NCI-H446 (cell line): ENCODE data around the gene NCOA6.

Experiments
- DNase-seq, 2 experiments: peaks; one replicate each; lab custom pipeline; 2025; lab: John Stamatoyannopoulos, UW

Gene NCOA6

DNA sequence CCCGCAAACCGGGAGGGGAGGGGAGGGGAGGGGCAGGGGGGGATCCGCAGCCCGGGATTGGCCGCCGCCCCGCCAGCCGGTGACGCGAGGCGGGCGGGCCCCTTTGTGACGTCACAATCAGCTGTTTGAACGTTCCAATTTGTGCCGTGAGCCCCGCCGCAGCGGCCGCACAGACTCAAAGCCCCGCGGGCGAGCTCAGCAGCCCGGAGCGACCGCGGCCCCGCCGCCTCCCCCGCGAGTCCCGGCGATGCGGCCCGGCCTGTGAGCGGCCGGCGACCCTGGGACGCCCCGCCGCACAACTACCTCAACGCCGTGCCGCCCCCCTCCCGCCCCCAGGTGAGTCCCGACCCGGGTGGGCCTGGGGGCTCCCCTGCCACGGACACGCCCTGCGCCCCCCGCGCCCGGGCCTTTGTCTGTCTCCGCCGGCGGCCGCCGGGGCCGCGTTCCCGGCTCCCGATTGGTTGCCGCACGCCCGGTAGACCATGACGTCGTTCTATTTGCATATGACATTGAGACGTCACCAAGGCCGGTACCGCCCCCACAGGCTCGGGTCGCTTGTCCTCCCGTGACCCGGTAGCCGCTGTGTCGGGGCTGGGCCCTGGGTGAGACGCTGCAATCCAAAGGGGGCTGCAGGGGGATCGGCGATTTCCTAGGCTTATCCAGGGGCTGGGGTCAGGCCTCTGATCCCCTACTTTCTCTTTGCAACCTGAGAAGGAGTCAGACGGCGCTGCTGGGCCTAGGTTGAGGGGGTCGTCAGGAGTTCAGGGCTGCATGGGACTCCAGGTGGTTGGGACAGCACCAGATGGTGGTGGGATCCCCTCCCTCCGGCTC is 121.1 kb downstream of the NCOA6 start, which contains the start of gene TP53INP2:
TSS of gene TP53INP2 (plus strand) at position 168 of the 831 bp plus-strand sequence. CDS start 4,396 bp downstream, outside the sequence.
- DNase-seq, result peak; percentile 91 to 96

DNA sequence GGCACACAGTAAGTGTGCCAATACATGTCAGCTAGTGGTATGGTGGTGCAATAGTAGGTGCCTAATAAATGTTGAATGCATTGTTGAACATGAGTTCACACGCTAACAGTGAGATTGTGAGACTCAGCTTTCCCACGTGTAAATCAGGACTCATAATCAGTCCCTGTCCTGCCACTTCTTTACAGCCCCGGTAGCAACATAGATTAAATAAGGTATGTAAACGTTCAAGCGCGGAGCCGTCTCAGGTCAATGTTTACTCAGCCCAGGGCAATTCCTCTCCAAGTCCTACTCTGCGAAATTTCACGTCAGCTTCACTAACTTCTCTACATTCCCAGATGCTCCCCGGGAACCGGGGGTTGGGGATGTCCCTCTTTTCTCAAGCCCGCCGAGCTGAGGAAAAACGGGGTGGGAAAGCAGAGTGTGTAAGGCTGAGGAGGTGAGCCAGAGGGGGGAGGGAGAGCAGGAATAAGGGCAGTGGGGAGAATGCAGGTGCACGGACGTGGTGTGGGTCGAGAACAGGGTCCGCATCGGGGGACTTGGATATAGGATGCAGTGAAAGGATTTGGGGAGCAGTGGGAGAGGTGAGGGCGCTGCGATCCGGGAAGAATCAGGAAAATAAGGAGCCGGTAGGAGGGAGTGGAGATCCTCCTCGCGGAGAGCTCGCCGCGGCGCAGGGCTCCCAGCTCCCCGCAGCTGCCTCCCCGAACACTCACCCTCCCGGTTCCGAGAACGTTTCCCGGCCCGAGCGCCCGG is 121.9 kb downstream of the NCOA6 start:
- DNase-seq, result no peak

DNA sequence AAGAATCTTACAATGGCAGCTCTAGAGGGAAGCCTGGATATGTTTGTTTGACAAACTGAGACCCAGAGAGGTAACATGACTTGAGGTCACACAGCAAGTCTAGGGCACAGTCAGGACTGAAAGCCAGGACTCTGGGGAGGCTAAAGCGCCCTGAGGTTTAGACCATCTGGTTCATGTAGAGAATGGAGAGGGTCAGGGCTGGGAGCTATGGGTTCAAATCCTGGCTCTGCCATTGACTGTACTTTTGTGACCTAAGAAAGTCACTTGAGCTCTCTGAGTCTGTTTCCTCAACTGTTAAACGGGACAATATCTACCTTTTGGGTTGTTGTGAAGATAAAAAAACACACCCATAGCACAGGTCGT is 122.4 kb downstream of the NCOA6 start:
- DNase-seq, result no peak

DNA sequence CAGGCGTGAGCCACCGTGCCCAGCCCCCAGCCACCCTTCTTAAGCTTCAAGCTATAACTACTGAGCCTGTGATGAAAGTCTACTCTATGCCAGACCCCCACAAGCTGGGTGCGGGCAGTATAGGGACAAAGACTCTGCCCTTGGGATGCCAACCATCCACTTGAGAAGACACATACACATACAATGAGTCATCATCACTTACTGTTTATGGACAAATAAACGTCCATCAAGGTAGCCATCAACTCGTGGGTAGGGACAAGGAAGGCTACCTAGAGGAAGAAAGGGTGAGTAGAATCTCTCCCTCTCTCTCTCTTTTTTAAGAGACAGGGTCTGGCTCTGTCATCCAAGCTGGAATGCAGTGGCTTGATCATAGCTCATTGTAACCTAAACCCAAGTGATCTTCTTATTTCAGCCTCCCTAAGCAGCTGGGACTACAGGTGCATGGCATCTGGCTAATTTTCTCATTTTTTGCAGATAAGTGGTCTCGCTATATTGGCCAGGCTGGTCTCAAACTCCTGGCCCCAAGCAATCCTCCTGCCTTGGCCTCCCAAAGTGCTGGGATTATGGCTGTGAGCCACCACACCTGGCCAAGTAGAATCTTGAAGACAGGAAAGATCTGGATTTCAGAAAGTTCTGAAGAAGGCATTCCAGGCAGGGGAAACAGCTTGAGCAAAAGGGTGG is 123.9 kb downstream of the NCOA6 start:
- DNase-seq, result no peak

DNA sequence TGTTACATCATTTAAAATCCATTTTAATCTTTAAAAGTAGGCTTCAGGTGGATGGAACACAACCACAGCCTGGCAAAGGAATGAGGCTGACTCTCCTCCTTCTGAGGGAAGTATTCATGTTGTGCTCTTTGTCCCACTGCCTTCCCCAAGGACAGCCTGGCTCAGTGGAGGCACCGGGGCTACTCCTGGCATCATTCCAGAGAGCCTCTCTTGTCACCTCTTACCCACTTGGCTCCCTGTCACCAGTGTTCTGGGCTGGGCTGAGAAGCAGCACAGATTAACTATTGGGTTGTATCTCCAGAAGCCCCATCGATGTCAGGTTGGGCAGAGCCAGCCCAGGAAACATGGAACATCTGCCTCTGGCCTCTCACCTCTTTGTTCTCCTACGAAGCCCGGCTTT is 132.0 kb downstream of the NCOA6 start:
- no peak for DNase-seq

DNA sequence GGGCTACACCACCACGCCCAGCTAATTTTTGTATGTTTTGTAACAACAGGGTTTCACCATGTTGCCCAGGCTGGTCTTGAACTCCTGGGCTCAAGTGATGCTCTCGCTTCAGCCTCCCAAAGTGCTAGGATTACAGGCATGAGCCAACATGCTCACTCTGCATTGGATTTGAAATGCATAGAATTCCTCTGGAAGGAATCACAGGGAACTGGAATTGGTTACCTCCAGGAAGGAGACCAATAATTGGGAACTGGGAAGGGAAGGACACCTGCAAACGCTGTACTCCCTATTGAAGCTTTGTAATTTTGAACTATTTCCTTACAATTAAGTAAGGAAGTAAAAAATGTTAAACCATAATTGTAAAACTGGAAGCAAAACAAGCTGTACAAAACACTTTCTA is 133.6 kb downstream of the NCOA6 start:
- DNase-seq, result no peak

DNA sequence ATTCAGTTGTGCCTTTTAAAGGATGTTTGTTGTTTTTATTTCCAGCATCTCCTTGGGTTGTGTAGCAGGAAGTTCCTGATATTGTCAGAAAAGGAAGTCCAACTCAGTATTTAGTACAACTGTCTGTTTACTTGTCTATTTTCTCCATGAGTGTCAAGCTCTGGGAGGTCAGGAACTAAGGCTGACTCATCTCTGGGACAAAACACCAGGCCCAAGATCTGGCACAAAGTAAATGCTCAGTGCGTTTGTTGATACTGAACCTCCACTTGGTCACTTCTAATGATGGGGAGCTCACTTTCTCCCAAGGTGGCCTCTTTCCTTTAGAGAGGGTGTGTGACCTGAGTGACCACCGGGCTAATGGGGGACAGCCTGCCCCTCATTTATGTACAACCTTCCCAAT is 136.0 kb downstream of the NCOA6 start:
- no peak for DNase-seq

DNA sequence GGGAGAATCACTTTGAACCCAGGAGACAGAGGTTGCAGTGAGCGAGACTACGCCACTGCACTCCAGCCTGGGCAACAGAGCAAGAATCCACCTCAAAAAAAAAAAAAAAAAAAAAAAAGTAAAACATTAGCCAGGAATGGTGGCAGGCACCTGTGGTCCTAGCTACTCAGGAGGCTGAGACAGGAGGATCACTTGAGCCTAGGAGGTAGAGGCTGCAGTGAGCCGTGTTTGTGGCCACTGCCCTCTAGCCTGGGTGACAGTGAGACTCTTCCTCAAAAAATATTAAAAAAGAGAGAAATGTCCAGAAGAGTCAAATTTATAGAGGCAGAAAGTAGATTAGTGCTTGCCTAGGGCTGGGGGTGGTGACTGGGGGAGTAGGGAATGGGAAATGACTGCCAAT is 141.8 kb downstream of the NCOA6 start:
- DNase-seq, result no peak

DNA sequence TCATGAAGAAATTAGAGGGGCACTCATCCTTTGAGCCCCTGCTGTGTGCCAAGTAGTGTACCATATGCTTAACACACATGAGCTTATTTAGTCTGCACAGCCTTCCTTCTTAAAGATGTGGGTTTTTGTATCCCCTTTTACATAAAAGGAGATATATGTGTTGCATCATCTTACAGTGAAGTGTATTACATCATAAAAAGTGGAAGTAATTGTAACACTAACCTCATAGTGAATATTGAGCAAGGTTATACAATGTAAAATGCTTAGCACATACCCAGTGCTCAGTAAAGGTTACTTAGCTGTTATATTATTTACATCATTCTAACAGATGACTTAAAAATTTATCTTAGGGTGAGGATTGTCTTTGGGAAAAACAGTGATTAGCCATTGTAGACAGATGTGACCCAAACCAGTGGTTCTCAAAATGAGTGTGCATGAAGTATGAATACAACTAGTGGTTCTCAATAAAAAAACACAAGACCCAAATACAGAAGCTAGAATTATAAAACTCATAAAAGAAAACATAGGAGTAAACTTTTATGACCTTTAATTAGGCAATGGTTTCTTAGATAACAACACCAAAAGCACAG is 144.8 kb downstream of the NCOA6 start:
- DNase-seq, result no peak

DNA sequence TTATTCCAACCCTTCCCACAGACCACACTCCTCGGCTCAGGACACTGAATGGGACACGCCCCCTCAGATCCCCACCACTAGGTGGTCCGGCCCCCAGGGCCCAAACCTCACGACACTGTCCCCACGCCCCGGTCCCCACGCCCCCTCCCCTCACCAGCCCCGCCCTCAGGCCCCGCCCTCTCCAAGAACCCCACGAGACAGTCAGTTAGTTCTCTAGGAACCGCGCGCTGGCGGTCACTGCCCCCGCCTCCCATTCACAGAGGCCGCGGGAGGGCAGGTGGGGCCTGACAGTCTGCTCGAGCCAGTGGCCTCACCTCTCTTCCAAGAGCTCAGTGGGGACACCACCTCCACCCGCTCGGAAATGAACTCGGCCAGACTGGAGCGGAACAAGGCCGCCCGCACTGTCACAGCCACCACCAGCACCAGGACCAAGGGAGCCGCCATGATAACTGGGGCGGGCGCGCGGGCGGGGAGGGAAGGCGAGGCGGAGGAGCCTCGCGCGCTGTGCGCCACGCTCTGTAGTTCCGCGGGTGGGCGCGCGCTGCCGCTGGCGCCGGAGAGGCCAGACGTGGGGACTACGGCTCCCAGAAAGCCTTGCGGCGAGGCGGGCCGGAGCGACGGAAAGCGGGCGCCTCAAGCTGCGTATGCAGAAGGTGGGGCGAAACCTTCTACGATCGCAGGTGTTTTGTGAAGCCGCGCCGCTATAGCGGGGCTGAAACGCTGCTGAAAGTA is 148.6 kb downstream of the NCOA6 start, which contains the start of gene PIGU:
TSS of gene PIGU (minus strand) at position 451 of the 732 bp plus-strand sequence. CDS start at position 444, 7 bp downstream.
- DNase-seq, result peak; percentile 94 to 98

DNA sequence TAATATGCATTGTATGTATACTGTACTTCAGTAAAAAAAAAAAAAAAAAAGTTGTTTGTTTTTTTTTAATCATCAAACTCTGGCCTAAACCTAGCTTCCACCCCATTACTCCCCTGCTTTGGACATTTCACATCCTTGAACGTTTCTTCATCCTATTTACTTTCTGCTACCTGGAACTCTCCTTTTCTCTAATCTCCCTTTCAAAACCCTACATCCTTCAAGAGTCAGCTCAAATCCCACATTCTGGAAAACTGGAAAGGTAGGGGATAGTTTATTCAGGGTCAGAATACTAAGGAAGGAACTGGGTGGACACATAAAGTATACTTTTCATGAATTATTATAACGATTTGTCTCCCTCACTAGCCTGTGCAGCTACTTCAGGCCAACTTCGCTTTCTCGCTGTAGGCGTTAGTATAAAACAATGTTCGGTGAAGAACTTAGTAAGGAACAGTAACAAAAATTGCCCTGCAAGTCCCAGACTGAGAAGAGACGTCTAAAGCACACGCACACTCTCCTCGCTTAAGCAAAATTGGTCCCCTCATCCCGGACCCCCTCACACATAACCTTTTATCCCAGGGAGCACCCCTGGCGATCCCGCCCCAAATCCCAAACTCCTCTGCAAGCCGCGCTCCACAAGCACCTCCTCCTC is 149.3 kb downstream of the NCOA6 start:
- DNase-seq, result no peak

DNA sequence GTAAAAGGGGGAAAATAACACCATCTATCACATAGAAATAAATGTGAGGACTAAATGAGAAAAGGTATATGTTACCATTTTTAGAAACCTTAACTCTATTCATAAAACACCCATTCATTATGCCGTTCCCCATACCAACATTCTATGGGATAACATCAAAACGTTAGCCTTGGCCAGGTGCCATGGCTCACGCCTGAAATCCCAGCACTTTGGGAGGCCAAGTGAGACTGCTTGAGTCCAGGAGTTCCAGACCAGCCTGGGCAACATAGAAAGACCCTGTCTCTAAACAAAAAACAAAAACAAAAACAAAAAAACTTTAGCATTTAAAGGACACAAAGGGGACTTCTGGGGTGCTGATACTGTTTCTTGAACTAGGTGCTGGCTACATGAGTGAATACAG is 149.9 kb downstream of the NCOA6 start:
- DNase-seq, result no peak

DNA sequence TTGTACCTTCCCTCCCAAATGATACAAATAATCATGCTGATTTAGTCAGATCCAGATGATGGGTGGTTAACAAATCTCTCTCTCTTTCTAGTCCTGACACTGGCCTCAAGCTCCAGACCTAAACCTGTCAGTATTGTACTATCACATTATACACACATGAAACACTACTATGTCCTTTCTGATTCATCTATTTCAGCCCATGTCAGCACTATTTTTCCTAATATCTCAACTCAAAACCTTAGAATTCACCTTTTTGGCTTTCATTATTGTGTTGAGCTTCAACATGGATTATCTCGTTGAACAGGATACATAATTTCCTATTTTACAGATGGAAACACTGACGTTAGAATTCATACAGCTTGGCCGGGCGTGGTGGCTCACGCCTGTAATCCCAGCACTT is 152.0 kb downstream of the NCOA6 start:
- no peak for DNase-seq

DNA sequence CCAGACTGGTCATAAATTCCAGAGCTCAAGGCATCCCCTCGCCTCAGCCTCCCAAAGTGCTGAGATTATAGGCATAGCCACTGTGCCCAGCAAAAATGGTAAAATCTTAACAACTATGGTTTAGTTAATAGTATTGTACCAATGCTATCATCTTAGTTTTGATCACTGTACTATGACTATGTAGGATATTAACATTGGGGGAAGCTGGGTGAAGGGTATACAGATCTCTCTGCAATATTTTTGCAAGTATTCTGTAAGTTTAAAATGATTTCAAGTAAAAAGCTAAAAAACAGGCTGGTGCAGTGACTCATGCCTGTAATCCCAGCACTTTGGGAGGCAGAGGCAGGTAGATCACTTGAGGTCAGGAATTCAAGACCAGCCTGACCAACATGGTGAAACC is 156.4 kb downstream of the NCOA6 start:
- no peak for DNase-seq
